Keratinocyte (primary cell): Measurements from ENCODE around the gene BHLHE23.

ENCODE experiments used
- CTCF ChIP-seq, 3 experiments: IDR thresholded peaks in 1 of 3; conservative IDR thresholded peaks in 1 of 3; optimal IDR thresholded peaks in 1 of 3; 2 replicates in 2 of 3; 3 replicates in 1 of 3; pipeline versions ENCODE3 to v1.5.1; 2011; ENCODE audit warnings: low read length in 3 of 3, mild to moderate bottlenecking in 3 of 3, moderate library complexity in 2 of 3, control low read depth in 1 of 3, inconsistent platforms in 1 of 3; ENCODE audit not compliant: insufficient read depth in 2 of 3; ENCODE audit errors: extremely low read depth in 1 of 3
- EZH2 ChIP-seq: IDR thresholded peaks from one replicate; pipeline ENCODE4 v1.6.1; 2012; ENCODE audit warnings: inconsistent platforms, mild to moderate bottlenecking, low read length, moderate library complexity

- TF ChIP-seq CTCF (optimal IDR thresholded peaks at IDR 0.05 in 1 of 3, IDR thresholded peaks at IDR 0.05 in 1 of 3, conservative IDR thresholded peaks at IDR 0.05 in 1 of 3; ENCODE audit: extremely low read depth in 1 of 3, insufficient read depth in 2 of 3, low read length in 3 of 3) (no peak), EZH2 (no peak)
Observed at GRCh38 chr20:63014287-63014686, 7.5 kb upstream of the BHLHE23 start.
